Loucy (cell line): Measurements from ENCODE around the gene VSTM2B.

Experiments used
- CTCF ChIP-seq: fragments of 200-600 bp; sonication (generic); conservative IDR thresholded peaks from 2 replicates; pipeline ENCODE4 v1.5.1; 2014; ENCODE audit warnings: mild to moderate bottlenecking, antibody characterized with exemption, low read length
- EZH2phosphoT487 ChIP-seq: fragments of 200-600 bp; IDR thresholded peaks from 2 replicates; pipeline ENCODE4 v1.6.1; 2018; ENCODE audit warnings: antibody characterized with exemption, mild to moderate bottlenecking, moderate library complexity, borderline replicate concordance

GRCh38 chr19:29551774-29552173 is 26.0 kb downstream of the VSTM2B start:
- TF ChIP-seq CTCF: no peak
- TF ChIP-seq EZH2phosphoT487: no peak
